ENCODE measurements around the gene SLC25A31. TPM values are rescaled to one million over a fixed set of nuclear protein-coding genes. Genes with fewer than 3 reads are reported as not detected.

SLC25A31 gene
- total and polyA plus RNA-seq, 3 donors from 2014 or later, result 23.4 to 92.2 (median 28.1) TPM

GRCh38 chr4:127775843-127776242, 45.6 kb downstream of the SLC25A31 start:
- intact Hi-C loops (cut with DNase I; ENCODE audit: low total_unique reads), result no loop called here
- Histone ChIP-seq H3K9me3 (no peaks in the 10 kb centered on the region), H3K4me3 (no peak overlapping the region), H3K27ac (no peak overlapping the region), H3K36me3 (ENCODE audit: low read depth, missing control alignments) (no peaks in the 10 kb centered on the region), H3K4me1 (no peaks in the 10 kb centered on the region), H3K27me3 (no peaks in the 10 kb centered on the region)
- TF ChIP-seq POLR2A (IDR thresholded peaks at IDR 0.05), result no peak
- no peak for TF ChIP-seq CTCF (IDR thresholded peaks at IDR 0.05)
- no peak for DNase-seq
- 73 to 83% methylated on average over 4 of the region's 4 CpGs for WGBS, 2 donors

- Histone ChIP-seq H3K4me1 (no peaks in the 10 kb centered on the region), H3K36me3 (ENCODE audit: low read depth, missing control alignments) (no peaks in the 10 kb centered on the region), H3K27ac (no peak overlapping the region), H3K9me3 (no peaks in the 10 kb centered on the region), H3K27me3 (no peaks in the 10 kb centered on the region), H3K4me3 (no peak overlapping the region)
- 84 to 90% methylated on average over 2 of the region's 2 CpGs for WGBS, 2 donors
- intact Hi-C loops (cut with DNase I; ENCODE audit: low total_unique reads), result no loop called here
- DNase-seq, result no peak
- no peak for TF ChIP-seq CTCF (IDR thresholded peaks at IDR 0.05)
- no peak for TF ChIP-seq POLR2A (IDR thresholded peaks at IDR 0.05)
Observed at GRCh38 chr4:127776620-127777019, 46.4 kb downstream of the SLC25A31 start.

DNA sequence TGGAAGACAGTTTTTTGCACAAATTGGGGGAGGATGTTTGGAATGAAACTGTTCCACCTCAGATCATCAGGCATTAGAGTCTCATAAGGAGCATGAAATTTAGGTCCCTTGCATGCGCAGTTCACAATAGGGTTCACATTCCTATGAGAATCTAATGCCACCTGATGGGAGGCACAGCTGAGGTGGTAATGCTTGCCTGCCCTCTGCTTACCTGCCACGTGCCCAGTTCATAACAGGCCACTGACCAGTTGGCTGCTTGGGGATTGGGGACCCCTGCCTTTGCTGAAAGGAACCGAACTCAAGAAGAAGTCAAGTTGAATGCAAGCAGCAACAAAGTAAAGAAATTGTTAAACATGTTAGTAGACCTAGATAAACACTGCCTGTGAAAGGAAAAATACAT, 47.3 kb downstream of the SLC25A31 start:
- no peak overlapping the region for H3K27ac ChIP-seq
- H3K36me3 ChIP-seq (ENCODE audit: low read depth, missing control alignments), result no peaks in the 10 kb centered on the region
- intact Hi-C loops (cut with DNase I; ENCODE audit: low total_unique reads), result no loop called here
- H3K27me3 ChIP-seq, result no peaks in the 10 kb centered on the region
- 58 to 72% methylated on average over 3 of the region's 3 CpGs for WGBS, 2 donors
- no peak for DNase-seq
- H3K4me3 ChIP-seq, result no peak overlapping the region
- H3K9me3 ChIP-seq, result no peaks in the 10 kb centered on the region
- H3K4me1 ChIP-seq, result no peaks in the 10 kb centered on the region
- TF ChIP-seq POLR2A (IDR thresholded peaks at IDR 0.05), result no peak
- no peak for TF ChIP-seq CTCF (IDR thresholded peaks at IDR 0.05)

DNA sequence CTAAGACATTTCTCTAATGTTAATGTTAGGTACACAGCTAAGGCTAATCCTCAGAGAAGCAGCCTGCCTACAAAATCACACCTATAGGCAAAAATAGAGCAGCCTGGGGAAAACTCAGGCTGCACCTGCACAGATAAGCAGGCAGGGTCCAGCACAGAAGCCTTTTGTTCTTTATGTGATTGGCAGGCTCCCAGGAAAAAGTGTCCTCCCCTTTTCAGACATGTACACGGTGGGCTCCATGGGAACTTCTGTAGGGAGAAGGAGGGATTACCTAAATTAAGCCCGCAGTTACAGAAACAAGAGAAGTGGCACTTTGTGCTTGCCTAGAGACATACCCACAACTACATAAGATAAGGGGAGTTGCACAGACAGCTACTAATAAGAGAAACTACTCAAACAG, 47.9 kb downstream of the SLC25A31 start:
- H3K27ac ChIP-seq, result no peak overlapping the region
- H3K9me3 ChIP-seq, result no peaks in the 10 kb centered on the region
- H3K27me3 ChIP-seq, result no peaks in the 10 kb centered on the region
- H3K4me3 ChIP-seq, result no peak overlapping the region
- no peaks in the 10 kb centered on the region for H3K4me1 ChIP-seq
- H3K36me3 ChIP-seq (ENCODE audit: low read depth, missing control alignments), result no peaks in the 10 kb centered on the region
- intact Hi-C loops (cut with DNase I; ENCODE audit: low total_unique reads), result no loop called here
- WGBS, 2 donors, result 23 to 44% methylated on average over 2 of the region's 2 CpGs
- DNase-seq, result no peak
- TF ChIP-seq POLR2A (IDR thresholded peaks at IDR 0.05), result no peak
- no peak for TF ChIP-seq CTCF (IDR thresholded peaks at IDR 0.05)

DNA sequence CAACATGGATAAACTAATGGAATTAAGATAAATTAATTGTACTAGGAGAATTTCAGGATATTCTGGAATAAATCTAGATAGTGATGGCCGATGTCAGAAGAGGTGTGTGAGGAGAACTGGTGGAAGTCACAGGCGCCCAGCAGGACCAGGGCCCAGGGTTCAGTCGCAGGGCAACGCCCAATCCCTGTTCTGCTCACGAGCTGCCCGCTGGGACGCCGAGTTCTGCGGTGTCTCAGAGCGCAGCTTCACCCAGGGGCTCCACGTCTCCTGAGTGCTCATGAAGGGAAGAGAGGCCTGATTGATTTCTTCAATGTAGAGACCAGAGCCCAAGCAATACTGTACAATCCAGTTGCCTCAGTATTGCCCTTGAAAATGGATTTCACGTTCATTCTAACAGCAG, 50.4 kb downstream of the SLC25A31 start:
- no peaks in the 10 kb centered on the region for H3K4me1 ChIP-seq
- H3K36me3 ChIP-seq (ENCODE audit: low read depth, missing control alignments), result no peaks in the 10 kb centered on the region
- intact Hi-C loops (cut with DNase I; ENCODE audit: low total_unique reads), result no loop called here
- no peak for TF ChIP-seq CTCF (IDR thresholded peaks at IDR 0.05)
- TF ChIP-seq POLR2A (IDR thresholded peaks at IDR 0.05), result no peak
- H3K9me3 ChIP-seq, result no peaks in the 10 kb centered on the region
- H3K27me3 ChIP-seq, result no peaks in the 10 kb centered on the region
- no peak overlapping the region for H3K27ac ChIP-seq
- 66 to 78% methylated on average over 12 of the region's 12 CpGs for WGBS, 2 donors
- H3K4me3 ChIP-seq, result peak overlapping the region in 1 of 2 donors; percentile 81
- DNase-seq, result peak; percentile 38

All from testis (tissue), 3 donors.